Measurements from ENCODE around the gene ZP3.
"Not testable (repeated sequence)": the region's sequence is repeated elsewhere in the genome, so short reads cannot be mapped to it uniquely, and the experiment has no call there.

ZP3 gene

GRCh38 chr7:76412249-76412648 lies 12.5 kb upstream of the ZP3 start:
- Histone ChIP-seq H3K36me3 (ENCODE audit: control insufficient read depth, insufficient read depth, low read length) (no peaks in the 10 kb centered on the region), H3K79me2 (no peaks in the 10 kb centered on the region), H3K27me3 (ENCODE audit: control insufficient read depth, insufficient read depth, low read length) (no peaks in the 10 kb centered on the region), H3K4me1 (peaks cover 5% of the 10 kb centered on the region), H3K9ac (no peak overlapping the region), H3K27ac (no peak overlapping the region), H2AFZ (no peak overlapping the region), H3K9me3 (ENCODE audit: control insufficient read depth, low read length) (no peaks in the 10 kb centered on the region), H3K4me3 (ENCODE audit: low read depth, low read length) (no peak overlapping the region), H3K4me2 (ENCODE audit: low read length) (no peak overlapping the region)
- no peak for TF ChIP-seq CTCF (IDR thresholded peaks at IDR 0.05)

- not testable (repeated sequence) for H3K4me1 ChIP-seq; H3K4me3 ChIP-seq (ENCODE audit: low read depth, low read length); H3K36me3 ChIP-seq (ENCODE audit: control insufficient read depth, insufficient read depth, low read length); H3K9ac ChIP-seq; H3K27ac ChIP-seq; H3K27me3 ChIP-seq (ENCODE audit: control insufficient read depth, insufficient read depth, low read length); H2AFZ ChIP-seq; H3K4me2 ChIP-seq (ENCODE audit: low read length); H3K9me3 ChIP-seq (ENCODE audit: control insufficient read depth, low read length); H3K79me2 ChIP-seq
Observed at GRCh38 chr7:76417654-76418310, 7.0 kb upstream of the ZP3 start.

- H3K4me2 ChIP-seq (ENCODE audit: low read length); H3K27me3 ChIP-seq (ENCODE audit: control insufficient read depth, insufficient read depth, low read length); H3K9ac ChIP-seq; H3K4me1 ChIP-seq; H3K79me2 ChIP-seq; H3K9me3 ChIP-seq (ENCODE audit: control insufficient read depth, low read length); H2AFZ ChIP-seq; H3K27ac ChIP-seq; H3K4me3 ChIP-seq (ENCODE audit: low read depth, low read length); H3K36me3 ChIP-seq (ENCODE audit: control insufficient read depth, insufficient read depth, low read length): not testable (repeated sequence)
Observed at GRCh38 chr7:76421097-76421496, 3.7 kb upstream of the ZP3 start.

GRCh38 chr7:76423666-76424412 lies 911 bp upstream of the ZP3 start:
- H3K4me2 ChIP-seq (ENCODE audit: low read length): no peak overlapping the region
- H3K9me3 ChIP-seq (ENCODE audit: control insufficient read depth, low read length): no peaks in the 10 kb centered on the region
- H3K4me1 ChIP-seq: no peaks in the 10 kb centered on the region
- no peak overlapping the region for H3K9ac ChIP-seq
- H2AFZ ChIP-seq: no peak overlapping the region
- no peak for TF ChIP-seq CTCF (IDR thresholded peaks at IDR 0.05)
- no peaks in the 10 kb centered on the region for H3K79me2 ChIP-seq
- no peak overlapping the region for H3K4me3 ChIP-seq (ENCODE audit: low read depth, low read length)
- no peaks in the 10 kb centered on the region for H3K36me3 ChIP-seq (ENCODE audit: control insufficient read depth, insufficient read depth, low read length)
- no peaks in the 10 kb centered on the region for H3K27me3 ChIP-seq (ENCODE audit: control insufficient read depth, insufficient read depth, low read length)
- H3K27ac ChIP-seq: no peak overlapping the region

- H3K27ac ChIP-seq: no peak overlapping the region
- H3K4me3 ChIP-seq (ENCODE audit: low read depth, low read length): no peak overlapping the region
- H3K4me2 ChIP-seq (ENCODE audit: low read length): no peak overlapping the region
- no peaks in the 10 kb centered on the region for H3K9me3 ChIP-seq (ENCODE audit: control insufficient read depth, low read length)
- H2AFZ ChIP-seq: no peak overlapping the region
- H3K79me2 ChIP-seq: no peaks in the 10 kb centered on the region
- no peaks in the 10 kb centered on the region for H3K36me3 ChIP-seq (ENCODE audit: control insufficient read depth, insufficient read depth, low read length)
- H3K9ac ChIP-seq: no peak overlapping the region
- TF ChIP-seq CTCF (IDR thresholded peaks at IDR 0.05): no peak
- no peaks in the 10 kb centered on the region for H3K4me1 ChIP-seq
- no peaks in the 10 kb centered on the region for H3K27me3 ChIP-seq (ENCODE audit: control insufficient read depth, insufficient read depth, low read length)
Observed at GRCh38 chr7:76425156-76425555, 406 bp downstream of the ZP3 start.

- H3K79me2 ChIP-seq; H3K27me3 ChIP-seq (ENCODE audit: control insufficient read depth, insufficient read depth, low read length); H3K27ac ChIP-seq; H3K4me1 ChIP-seq; H3K9me3 ChIP-seq (ENCODE audit: control insufficient read depth, low read length); H3K36me3 ChIP-seq (ENCODE audit: control insufficient read depth, insufficient read depth, low read length); H3K9ac ChIP-seq; H3K4me2 ChIP-seq (ENCODE audit: low read length); H2AFZ ChIP-seq; H3K4me3 ChIP-seq (ENCODE audit: low read depth, low read length): not testable (repeated sequence)
Observed at GRCh38 chr7:76425558-76425957, 808 bp downstream of the ZP3 start.

All from parathyroid adenoma (tissue), 2 donors.